ENCODE measurements around the gene TTLL5. TPM values are rescaled to one million over a fixed set of nuclear protein-coding genes. Genes with fewer than 3 reads are reported as not detected.

Gene TTLL5
- total RNA-seq, 1 experiment from 2014 or later = 34.7 TPM

DNA sequence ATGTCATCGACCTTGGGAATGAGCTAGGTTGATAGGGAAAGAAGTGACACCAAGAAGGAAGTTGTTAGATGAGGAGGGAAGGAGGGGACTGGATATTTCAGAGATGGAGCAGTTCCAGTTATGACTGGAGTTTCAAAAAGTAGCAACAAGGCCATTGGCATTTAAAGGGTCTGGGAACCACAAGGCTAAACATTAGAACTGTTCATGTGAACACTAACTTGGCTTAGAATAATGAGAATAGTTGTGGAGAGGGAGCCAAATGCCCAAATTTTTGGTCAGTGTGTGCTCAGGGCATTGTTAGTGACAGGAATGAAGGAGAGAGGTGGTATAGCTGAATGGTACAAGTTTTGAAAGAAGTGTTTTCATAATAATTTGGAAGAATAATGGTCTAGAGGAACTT is 341.3 kb downstream of the TTLL5 start:
- peaks cover 11% of the 10 kb centered on the region for H3K36me3 ChIP-seq (ENCODE audit: low read depth, low read length)

More for the DNA sequence above, 341.3 kb downstream of the TTLL5 start:
- no peak for ATAC-seq
- H3K9ac ChIP-seq (ENCODE audit: low read length) = no peak overlapping the region
- no peaks in the 10 kb centered on the region for H3K9me2 ChIP-seq (replicated peaks; ENCODE audit: low read length)
- H3K79me2 ChIP-seq (ENCODE audit: low read length) = no peaks in the 10 kb centered on the region
- H3K4me2 ChIP-seq (ENCODE audit: low read length) = no peak overlapping the region
- CTCF ChIA-PET = no interaction called here
- BruUV-seq (replicated peaks) = no TSS peak
- H3K27me3 ChIP-seq (ENCODE audit: low read length) = no peaks in the 10 kb centered on the region
- no peak for DNase-seq
- H3K9me3 ChIP-seq (ENCODE audit: low read length) = peaks cover 6% of the 10 kb centered on the region; the same call in 1 of the 2 replicates
- H4K20me1 ChIP-seq (ENCODE audit: low read length) = no peaks in the 10 kb centered on the region
- H3K4me1 ChIP-seq (ENCODE audit: insufficient read depth, low read length) = no peaks in the 10 kb centered on the region
- no peak overlapping the region for H2AFZ ChIP-seq (ENCODE audit: low read length)
- H3F3A ChIP-seq (ENCODE audit: low read length, unreplicated experiment) = no peaks in the 10 kb centered on the region
- intact Hi-C loops (cut with micrococcal nuclease) = no loop called here
- H3K4me3 ChIP-seq (ENCODE audit: low read length) = no peak overlapping the region
- TF ChIP-seq, protein P1, sequence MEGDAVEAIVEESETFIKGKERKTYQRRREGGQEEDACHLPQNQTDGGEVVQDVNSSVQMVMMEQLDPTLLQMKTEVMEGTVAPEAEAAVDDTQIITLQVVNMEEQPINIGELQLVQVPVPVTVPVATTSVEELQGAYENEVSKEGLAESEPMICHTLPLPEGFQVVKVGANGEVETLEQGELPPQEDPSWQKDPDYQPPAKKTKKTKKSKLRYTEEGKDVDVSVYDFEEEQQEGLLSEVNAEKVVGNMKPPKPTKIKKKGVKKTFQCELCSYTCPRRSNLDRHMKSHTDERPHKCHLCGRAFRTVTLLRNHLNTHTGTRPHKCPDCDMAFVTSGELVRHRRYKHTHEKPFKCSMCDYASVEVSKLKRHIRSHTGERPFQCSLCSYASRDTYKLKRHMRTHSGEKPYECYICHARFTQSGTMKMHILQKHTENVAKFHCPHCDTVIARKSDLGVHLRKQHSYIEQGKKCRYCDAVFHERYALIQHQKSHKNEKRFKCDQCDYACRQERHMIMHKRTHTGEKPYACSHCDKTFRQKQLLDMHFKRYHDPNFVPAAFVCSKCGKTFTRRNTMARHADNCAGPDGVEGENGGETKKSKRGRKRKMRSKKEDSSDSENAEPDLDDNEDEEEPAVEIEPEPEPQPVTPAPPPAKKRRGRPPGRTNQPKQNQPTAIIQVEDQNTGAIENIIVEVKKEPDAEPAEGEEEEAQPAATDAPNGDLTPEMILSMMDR (conservative IDR thresholded peaks at IDR 0.05; ENCODE audit: low read depth, low read length) = no peak
- TF ChIP-seq EZH2 (IDR thresholded peaks at IDR 0.05; ENCODE audit: low read length, unreplicated experiment) = no peak
- no peak for TF ChIP-seq EZH2phosphoT487 (IDR thresholded peaks at IDR 0.05; ENCODE audit: borderline replicate concordance, low read length)
- H3K27ac ChIP-seq (ENCODE audit: low read length) = no peak overlapping the region
- POLR2A ChIA-PET (ENCODE audit: unreplicated experiment) = no interaction called here

Other genes starting within 250 kb of the TTLL5 start
- 5.8 and 8.2 TPM in 2 replicates for gene JDP2, start 233.2 kb upstream of the TTLL5 start, total RNA-seq (2014; rRNA removed)
- gene BATF, start 138.8 kb upstream of the TTLL5 start, total RNA-seq (2014; rRNA removed) = not detected in 2 replicates
- gene FLVCR2, start 82.6 kb upstream of the TTLL5 start, total RNA-seq (2014; rRNA removed) = 1.8 and 3.9 TPM in 2 replicates
- gene ERG28, start 370 bp upstream of the TTLL5 start, total RNA-seq (2014; rRNA removed) = 12.5 and 13.9 TPM in 2 replicates

Data from PC-3 (cell line).